Sigmoid colon (tissue), 4 donors: ENCODE results near the gene UNC80.

Experiments
- CTCF ChIP-seq, 4 experiments: fragments of 450-650 bp in 3 of 4; fragments of 200-600 bp in 1 of 4; IDR thresholded peaks; one replicate each; pipeline ENCODE4 v1.5.1; 2016 to 2019; ENCODE audit warnings: antibody characterized with exemption in 4 of 4, mild to moderate bottlenecking in 3 of 4, moderate library complexity in 2 of 4
- EP300 ChIP-seq, 4 donors: sonication (generic); formaldehyde crosslinking; IDR thresholded peaks; one replicate each; pipeline ENCODE4 v1.6.1; 2017; ENCODE audit warnings: antibody characterized with exemption in 4 of 4
- POLR2A ChIP-seq, 2 donors: fragments of 450-650 bp; IDR thresholded peaks; one replicate each; pipeline ENCODE4 v1.6.1; 2016; ENCODE audit warnings: antibody characterized with exemption in 2 of 2, mild to moderate bottlenecking in 2 of 2, moderate library complexity in 2 of 2
- POLR2AphosphoS5 ChIP-seq, 4 donors: sonication (generic); formaldehyde crosslinking; IDR thresholded peaks; one replicate each; pipeline ENCODE4 v1.6.1; 2017; ENCODE audit warnings: antibody characterized with exemption in 4 of 4

- TF ChIP-seq CTCF (IDR thresholded peaks at IDR 0.05), result no peak
- no peak for TF ChIP-seq POLR2A (IDR thresholded peaks at IDR 0.05)
- no peak for TF ChIP-seq POLR2AphosphoS5 (IDR thresholded peaks at IDR 0.05)
- no peak for TF ChIP-seq EP300 (IDR thresholded peaks at IDR 0.05)
These were observed 93.2 kb downstream of the UNC80 start for GRCh38 chr2:209864716-209865295.
